Activated CD8-positive, alpha-beta T cell treated with anti-CD3 and anti-CD28 coated beads for 36 hours (primary cell): ENCODE measurements around the gene COL1A2. TPM values are rescaled to one million over a fixed set of nuclear protein-coding genes. Genes with fewer than 3 reads are reported as not detected.

Source experiments
- ATAC-seq: fragments of 200-7000 bp; cut with Tn5 transposase; one replicate; pipeline ENCODE4 v1.10.0; 2021; ENCODE audit warnings: mild to moderate bottlenecking, moderate library complexity
- CTCF ChIA-PET: fragments of 350-600 bp; sonication (Branson Sonifier 250); formaldehyde crosslinking; loops from one replicate; lab custom pipeline; 2021; ENCODE audit warnings: antibody characterized with exemption; lab: Charles Lee
- POLR2A ChIA-PET: fragments of 350-600 bp; sonication (Branson Sonifier 250); formaldehyde crosslinking; loops from one replicate; lab custom pipeline; 2021; ENCODE audit warnings: antibody characterized with exemption; lab: Charles Lee
- DNase-seq: peaks from one replicate; pipeline ENCODE4 v3.0.0-alpha.2; 2020
- H3K27ac Mint-ChIP-seq: one replicate; pipeline ENCODE4 v1.8.0; 2021; ENCODE audit warnings: mild to moderate bottlenecking, mixed read lengths
- H3K27me3 Mint-ChIP-seq: one replicate; pipeline ENCODE4 v1.8.0; 2021; ENCODE audit warnings: mixed read lengths
- H3K36me3 Mint-ChIP-seq: one replicate; pipeline ENCODE4 v1.8.0; 2021; ENCODE audit warnings: low read depth, mixed read lengths
- H3K4me1 Mint-ChIP-seq: one replicate; pipeline ENCODE4 v1.8.0; 2021; ENCODE audit warnings: low read depth, mixed read lengths
- H3K4me3 Mint-ChIP-seq: one replicate; pipeline ENCODE4 v1.8.0; 2021; ENCODE audit warnings: mild to moderate bottlenecking, moderate library complexity, mixed read lengths
- H3K9me3 Mint-ChIP-seq: one replicate; pipeline ENCODE4 v1.8.0; 2021; ENCODE audit warnings: mixed read lengths
- intact Hi-C: fragments of 100-400 bp; cut with micrococcal nuclease; formaldehyde crosslinking; loops from one replicate; pipeline ENCODE4 v1.10.0; 2022
- total RNA-seq, 2 experiments: library from RNA; stranded (reverse); gene quantifications; one replicate each; pipeline ENCODE4 v1.2.3, GENCODE V29; 2021
- TF ChIP-seq, protein P1 (sequence below): fragments of 200-600 bp; IDR thresholded peaks from one replicate; pipeline ENCODE4 v1.8.0; 2022; ENCODE audit warnings: antibody characterized with exemption, mild to moderate bottlenecking

Gene COL1A2
- total RNA-seq, 2 experiments from 2014 or later = 0.47 to 0.56 TPM

DNA sequence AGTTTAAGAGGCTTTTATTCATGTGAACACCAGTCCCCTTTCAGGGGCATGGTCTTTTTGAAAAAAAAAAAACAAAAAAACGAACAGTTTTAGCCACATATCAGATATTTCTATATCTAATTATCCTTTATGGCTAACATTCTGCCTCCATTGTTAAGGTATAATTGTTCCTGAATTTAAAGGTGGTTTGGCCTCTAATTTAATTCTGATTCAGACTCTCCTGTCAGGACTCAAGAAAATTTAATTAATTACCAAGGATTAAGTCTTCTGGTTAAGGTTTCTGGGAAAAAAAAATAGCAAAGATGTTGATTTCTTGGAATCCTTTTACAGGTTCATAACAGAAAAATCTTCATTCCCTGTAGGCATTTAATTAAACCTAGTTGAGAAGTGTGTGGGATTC is 27.4 kb downstream of the COL1A2 start:
- POLR2A ChIA-PET = no interaction called here
- H3K27me3 Mint-ChIP-seq = peaks cover 9% of the 10 kb centered on the region
- CTCF ChIA-PET = no interaction called here

DNA sequence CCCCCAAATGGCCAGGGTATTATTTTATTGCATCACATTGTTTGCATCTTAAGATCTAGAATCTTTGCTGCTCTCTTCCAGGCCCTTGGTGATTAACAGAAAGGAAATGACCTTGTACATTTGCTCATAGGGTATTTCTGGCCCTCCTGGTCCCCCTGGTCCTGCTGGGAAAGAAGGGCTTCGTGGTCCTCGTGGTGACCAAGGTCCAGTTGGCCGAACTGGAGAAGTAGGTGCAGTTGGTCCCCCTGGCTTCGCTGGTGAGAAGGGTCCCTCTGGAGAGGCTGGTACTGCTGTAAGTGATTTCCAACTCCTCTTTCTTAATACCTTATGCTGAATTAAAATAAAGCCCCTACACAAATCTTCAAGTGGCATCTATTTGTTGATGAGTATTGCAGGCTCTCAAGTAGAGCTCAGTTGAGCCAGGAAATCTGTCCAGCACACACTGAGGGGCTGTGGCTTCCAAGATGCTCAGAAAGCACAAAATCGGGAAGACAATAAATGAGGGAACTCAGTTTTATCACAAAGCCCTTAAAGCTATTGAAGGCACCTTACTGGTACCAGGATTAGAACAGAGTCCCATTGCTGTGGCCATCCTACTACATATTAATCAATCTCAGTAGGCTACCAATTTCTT is 28.2 kb downstream of the COL1A2 start:
- intact Hi-C loops = no loop called here
- H3K27me3 Mint-ChIP-seq = peaks cover 9% of the 10 kb centered on the region
- ChIA-PET CTCF (interaction anchor here (1.1 kb wide), 1 partner anchor 27 kb away, joined by 4 read pairs; no protein-coding TSS in a partner anchor), POLR2A (no interaction called here)
- no peak overlapping the region for H3K4me3 Mint-ChIP-seq
- ATAC-seq = no peak
- H3K36me3 Mint-ChIP-seq = no peaks in the 10 kb centered on the region
- H3K9me3 Mint-ChIP-seq = no peaks in the 10 kb centered on the region
- TF ChIP-seq, protein P1, sequence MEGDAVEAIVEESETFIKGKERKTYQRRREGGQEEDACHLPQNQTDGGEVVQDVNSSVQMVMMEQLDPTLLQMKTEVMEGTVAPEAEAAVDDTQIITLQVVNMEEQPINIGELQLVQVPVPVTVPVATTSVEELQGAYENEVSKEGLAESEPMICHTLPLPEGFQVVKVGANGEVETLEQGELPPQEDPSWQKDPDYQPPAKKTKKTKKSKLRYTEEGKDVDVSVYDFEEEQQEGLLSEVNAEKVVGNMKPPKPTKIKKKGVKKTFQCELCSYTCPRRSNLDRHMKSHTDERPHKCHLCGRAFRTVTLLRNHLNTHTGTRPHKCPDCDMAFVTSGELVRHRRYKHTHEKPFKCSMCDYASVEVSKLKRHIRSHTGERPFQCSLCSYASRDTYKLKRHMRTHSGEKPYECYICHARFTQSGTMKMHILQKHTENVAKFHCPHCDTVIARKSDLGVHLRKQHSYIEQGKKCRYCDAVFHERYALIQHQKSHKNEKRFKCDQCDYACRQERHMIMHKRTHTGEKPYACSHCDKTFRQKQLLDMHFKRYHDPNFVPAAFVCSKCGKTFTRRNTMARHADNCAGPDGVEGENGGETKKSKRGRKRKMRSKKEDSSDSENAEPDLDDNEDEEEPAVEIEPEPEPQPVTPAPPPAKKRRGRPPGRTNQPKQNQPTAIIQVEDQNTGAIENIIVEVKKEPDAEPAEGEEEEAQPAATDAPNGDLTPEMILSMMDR = no peak
- no peak for DNase-seq
- H3K4me1 Mint-ChIP-seq = no peaks in the 10 kb centered on the region
- H3K27ac Mint-ChIP-seq = no peak overlapping the region

More for the DNA sequence above, 27.4 kb downstream of the COL1A2 start:
- H3K4me1 Mint-ChIP-seq = no peaks in the 10 kb centered on the region
- H3K27ac Mint-ChIP-seq = no peak overlapping the region
- intact Hi-C loops = no loop called here
- no peak for DNase-seq
- ATAC-seq = no peak
- H3K9me3 Mint-ChIP-seq = no peaks in the 10 kb centered on the region
- no peaks in the 10 kb centered on the region for H3K36me3 Mint-ChIP-seq
- TF ChIP-seq, protein P1 = no peak
- no peak overlapping the region for H3K4me3 Mint-ChIP-seq

DNA sequence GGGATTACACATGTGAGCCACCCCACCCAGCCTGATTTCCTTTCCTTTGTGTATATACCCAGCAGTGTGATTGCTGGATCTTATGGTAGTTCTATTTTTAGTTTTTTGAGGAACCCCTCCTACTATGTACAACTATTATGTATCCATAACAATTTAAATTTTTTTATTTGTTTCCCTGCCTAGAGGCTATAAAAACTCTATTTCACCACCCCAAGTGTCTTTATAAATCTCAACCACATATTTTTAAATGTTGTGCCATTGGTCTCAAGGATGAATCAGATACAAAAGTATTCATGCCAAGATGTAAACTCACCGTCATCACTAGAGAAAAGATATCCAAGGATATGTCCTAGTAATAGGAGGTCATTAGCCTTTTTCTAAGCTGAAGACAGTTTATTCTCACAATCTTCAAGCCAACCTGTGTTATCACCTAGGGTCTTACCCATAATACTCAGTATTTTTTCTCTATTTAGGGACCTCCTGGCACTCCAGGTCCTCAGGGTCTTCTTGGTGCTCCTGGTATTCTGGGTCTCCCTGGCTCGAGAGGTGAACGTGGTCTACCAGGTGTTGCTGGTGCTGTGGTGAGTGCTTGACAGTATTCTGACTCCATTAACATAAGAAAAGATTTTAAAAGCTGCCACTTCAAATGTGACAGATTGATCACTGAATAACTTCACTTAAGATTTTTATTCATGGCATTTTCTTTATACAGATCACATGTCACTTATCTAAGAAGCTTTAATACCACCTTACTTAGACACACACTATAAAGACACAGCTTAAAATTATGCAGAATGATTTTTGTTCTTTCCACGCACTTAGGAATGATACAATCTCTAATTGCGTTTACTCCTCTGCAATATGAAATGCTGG is 29.4 kb downstream of the COL1A2 start:
- ATAC-seq = no peak

DNA sequence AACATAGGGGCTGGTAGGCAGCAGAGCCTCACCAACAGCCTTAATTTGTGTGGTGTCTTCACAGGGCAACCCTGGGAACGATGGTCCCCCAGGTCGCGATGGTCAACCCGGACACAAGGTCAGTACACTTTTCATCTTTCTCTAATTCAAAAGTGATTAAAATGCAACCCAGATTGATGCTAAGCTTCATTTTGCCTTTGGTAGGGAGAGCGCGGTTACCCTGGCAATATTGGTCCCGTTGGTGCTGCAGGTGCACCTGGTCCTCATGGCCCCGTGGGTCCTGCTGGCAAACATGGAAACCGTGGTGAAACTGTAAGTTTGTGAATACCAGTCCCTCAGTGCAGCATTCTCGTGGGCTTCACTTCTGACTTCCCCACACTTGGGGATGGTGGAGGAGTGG is 30.9 kb downstream of the COL1A2 start:
- DNase-seq (no peak), ATAC-seq (no peak)
- Mint-ChIP-seq H3K4me3 (no peak overlapping the region), H3K36me3 (no peaks in the 10 kb centered on the region), H3K27ac (no peak overlapping the region), H3K9me3 (no peaks in the 10 kb centered on the region), H3K4me1 (no peaks in the 10 kb centered on the region), H3K27me3 (peaks cover 5% of the 10 kb centered on the region)
- intact Hi-C loops = no loop called here
- CTCF ChIA-PET = interaction anchor here (1.2 to 1.4 kb wide), 2 partner anchors 10 to 11 kb away, joined by 5 to 7 read pairs; no protein-coding TSS in a partner anchor
- POLR2A ChIA-PET = no interaction called here
- TF ChIP-seq, protein P1 = no peak

More for the DNA sequence above, 29.4 kb downstream of the COL1A2 start:
- H3K9me3 Mint-ChIP-seq = no peaks in the 10 kb centered on the region
- no peak for DNase-seq
- intact Hi-C loops = no loop called here
- no peaks in the 10 kb centered on the region for H3K4me1 Mint-ChIP-seq
- H3K4me3 Mint-ChIP-seq = no peak overlapping the region
- no peak overlapping the region for H3K27ac Mint-ChIP-seq
- H3K27me3 Mint-ChIP-seq = peaks cover 9% of the 10 kb centered on the region
- CTCF ChIA-PET = no interaction called here
- H3K36me3 Mint-ChIP-seq = no peaks in the 10 kb centered on the region
- POLR2A ChIA-PET = no interaction called here
- TF ChIP-seq, protein P1 = no peak
